C4-2B (cell line): ENCODE data around the gene HS3ST3A1.

Source experiments
- H3K27ac ChIP-seq: fragments of 450-650 bp; 2 replicates; pipeline ENCODE4 v1.5.1; 2017
- CTCF ChIP-seq: fragments of 450-650 bp; conservative IDR thresholded peaks from 2 replicates; pipeline ENCODE4 v1.5.1; 2017; ENCODE audit warnings: mild to moderate bottlenecking
- ZFX ChIP-seq: fragments of 450-650 bp; IDR thresholded peaks from 2 replicates; pipeline ENCODE4 v1.6.1; 2017

Gene HS3ST3A1

DNA sequence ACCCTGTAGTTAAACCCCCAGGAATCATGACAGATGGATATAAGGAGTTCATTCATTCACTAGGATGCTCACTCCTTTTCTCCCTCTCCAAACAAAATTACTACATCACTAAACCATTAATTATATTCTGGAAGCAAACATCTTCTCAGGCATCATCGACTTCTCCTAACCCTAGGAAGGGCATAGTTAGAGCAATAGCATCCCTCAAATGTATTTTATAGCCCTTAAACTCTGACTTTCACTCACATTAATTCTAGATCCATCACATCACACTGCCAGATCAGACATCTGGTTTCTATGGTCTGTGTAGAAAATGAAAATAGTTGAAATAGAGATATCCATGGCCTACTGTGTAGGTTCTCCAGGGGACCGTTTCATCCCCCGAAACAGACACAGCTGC lies 143.9 kb downstream of the HS3ST3A1 start:
- TF ChIP-seq ZFX, result no peak
- TF ChIP-seq CTCF, result no peak
- no peak overlapping the region for H3K27ac ChIP-seq
